DOHH2 (cell line): ENCODE data around the gene PAQR6.

Experiments used
- H3F3A ChIP-seq: fragments of 200-600 bp; sonication (generic), shearing (Covaris generic); 2 replicates; pipeline ENCODE4 v1.6.0; 2016; ENCODE audit warnings: antibody characterized with exemption, mild to moderate bottlenecking; ENCODE audit not compliant: control insufficient read depth, insufficient read depth
- H3K27ac ChIP-seq: fragments of 200-600 bp; sonication (generic); 2 replicates; pipeline ENCODE4 v1.5.1; 2014; ENCODE audit warnings: low read depth, mild to moderate bottlenecking, low read length, moderate library complexity
- H3K27me3 ChIP-seq: fragments of 200-600 bp; sonication (generic); 2 replicates; pipeline ENCODE4 v1.6.1; 2014; ENCODE audit warnings: mild to moderate bottlenecking, low read length, mixed read lengths; ENCODE audit not compliant: control insufficient read depth
- H3K36me3 ChIP-seq: fragments of 200-600 bp; sonication (generic); 2 replicates; pipeline ENCODE4 v1.6.1; 2014; ENCODE audit warnings: mild to moderate bottlenecking, low read length, moderate library complexity, mixed read lengths; ENCODE audit not compliant: control insufficient read depth
- H3K4me1 ChIP-seq: fragments of 200-600 bp; sonication (generic); 2 replicates; pipeline ENCODE4 v1.6.1; 2014; ENCODE audit warnings: mild to moderate bottlenecking, low read length, mixed read lengths; ENCODE audit not compliant: control insufficient read depth
- H3K4me2 ChIP-seq: fragments of 200-600 bp; sonication (generic); 2 replicates; pipeline ENCODE4 v1.6.0; 2014; ENCODE audit warnings: mild to moderate bottlenecking, low read length, moderate library complexity
- H3K4me3 ChIP-seq: fragments of 200-600 bp; sonication (generic); 2 replicates; pipeline ENCODE4 v1.5.1; 2014; ENCODE audit warnings: mild to moderate bottlenecking, low read length, mixed read lengths
- H3K79me2 ChIP-seq: fragments of 200-600 bp; sonication (generic); 2 replicates; pipeline ENCODE4 v1.6.1; 2014; ENCODE audit warnings: mild to moderate bottlenecking, low read length, mixed read lengths; ENCODE audit not compliant: control insufficient read depth
- H3K9me2 ChIP-seq: fragments of 200-600 bp; sonication (generic); replicated peaks from 2 replicates; pipeline ENCODE4 v1.6.1; 2014; ENCODE audit warnings: mild to moderate bottlenecking, low read length, mixed read lengths; ENCODE audit not compliant: control insufficient read depth
- H3K9me3 ChIP-seq: fragments of 200-600 bp; sonication (generic); 2 replicates; pipeline ENCODE4 v1.6.1; 2014; ENCODE audit warnings: antibody characterized with exemption, low read length, mixed read lengths; ENCODE audit not compliant: control insufficient read depth, insufficient read depth
- H4K20me1 ChIP-seq: fragments of 200-600 bp; sonication (generic); 2 replicates; pipeline ENCODE4 v1.6.0; 2014; ENCODE audit warnings: low read depth, mild to moderate bottlenecking, antibody characterized with exemption, low read length, moderate library complexity; ENCODE audit not compliant: control insufficient read depth, insufficient read depth
- CTCF ChIP-seq: fragments of 200-600 bp; sonication (generic); IDR thresholded peaks from one replicate; pipeline ENCODE4 v1.5.1; 2014; ENCODE audit warnings: antibody characterized with exemption, mild to moderate bottlenecking, low read depth, low read length; ENCODE audit not compliant: poor library complexity, severe bottlenecking
- EZH2phosphoT487 ChIP-seq: fragments of 200-600 bp; sonication (generic); IDR thresholded peaks from 2 replicates; pipeline ENCODE4 v1.6.1; 2017; ENCODE audit warnings: borderline replicate concordance, mild to moderate bottlenecking, antibody characterized with exemption, low read length, moderate library complexity, mixed read lengths

The PAQR6 gene

GRCh38 chr1:156268336-156268735 lies 20.5 kb upstream of the PAQR6 start:
- H4K20me1 ChIP-seq, result no peaks in the 10 kb centered on the region
- H3K36me3 ChIP-seq, result peaks cover 85% of the 10 kb centered on the region
- H3K9me3 ChIP-seq, result no peaks in the 10 kb centered on the region
- no peaks in the 10 kb centered on the region for H3K27me3 ChIP-seq
- no peaks in the 10 kb centered on the region for H3K79me2 ChIP-seq
- H3K4me3 ChIP-seq, result no peak overlapping the region
- no peak overlapping the region for H3K27ac ChIP-seq
- no peak overlapping the region for H3K4me2 ChIP-seq
- no peaks in the 10 kb centered on the region for H3F3A ChIP-seq
- TF ChIP-seq EZH2phosphoT487, result no peak
- TF ChIP-seq CTCF, result no peak
- no peaks in the 10 kb centered on the region for H3K9me2 ChIP-seq
- H3K4me1 ChIP-seq, result no peaks in the 10 kb centered on the region

DNA sequence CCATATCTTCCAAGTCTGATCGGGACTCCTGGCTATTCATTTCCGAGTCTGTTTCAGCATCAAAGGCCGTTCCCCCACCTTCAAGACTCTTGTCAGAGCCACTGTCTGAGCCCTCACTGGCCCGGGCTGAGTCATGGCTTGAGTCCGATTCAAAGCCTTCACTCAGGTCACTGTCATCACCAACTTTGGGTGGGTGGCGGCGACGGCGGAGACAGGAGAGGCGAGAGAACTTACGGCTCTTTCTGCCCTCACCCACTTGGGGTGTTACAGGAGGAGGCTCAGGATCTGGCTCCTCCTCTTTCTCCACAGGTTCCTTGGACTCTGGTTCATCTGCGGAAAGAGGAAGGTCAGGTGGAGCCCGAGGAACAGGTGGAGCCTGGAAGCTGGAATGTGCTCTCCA lies 18.2 kb upstream of the PAQR6 start:
- Histone ChIP-seq H3K27ac (no peak overlapping the region), H3K4me1 (no peaks in the 10 kb centered on the region), H3K4me3 (no peak overlapping the region), H3F3A (no peaks in the 10 kb centered on the region), H3K9me3 (no peaks in the 10 kb centered on the region), H3K79me2 (no peaks in the 10 kb centered on the region), H3K27me3 (no peaks in the 10 kb centered on the region), H3K36me3 (peaks cover 82% of the 10 kb centered on the region), H3K9me2 (no peaks in the 10 kb centered on the region), H4K20me1 (no peaks in the 10 kb centered on the region), H3K4me2 (no peak overlapping the region)
- TF ChIP-seq CTCF (no peak), EZH2phosphoT487 (no peak)

GRCh38 chr1:156263288-156263655 lies 15.4 kb upstream of the PAQR6 start:
- no peaks in the 10 kb centered on the region for H3K9me3 ChIP-seq
- no peak overlapping the region for H3K4me3 ChIP-seq
- no peaks in the 10 kb centered on the region for H4K20me1 ChIP-seq
- no peaks in the 10 kb centered on the region for H3K79me2 ChIP-seq
- no peaks in the 10 kb centered on the region for H3K9me2 ChIP-seq
- H3F3A ChIP-seq, result no peaks in the 10 kb centered on the region
- peaks cover 90% of the 10 kb centered on the region for H3K36me3 ChIP-seq
- H3K4me1 ChIP-seq, result no peaks in the 10 kb centered on the region
- H3K4me2 ChIP-seq, result no peak overlapping the region
- TF ChIP-seq CTCF (no peak), EZH2phosphoT487 (no peak)
- H3K27me3 ChIP-seq, result no peaks in the 10 kb centered on the region
- no peak overlapping the region for H3K27ac ChIP-seq
